Liver (tissue), 9 donors: Measurements from ENCODE around the gene RASSF3. TPM values are rescaled to one million over a fixed set of nuclear protein-coding genes. Genes with fewer than 3 reads are reported as not detected.

ENCODE experiments used
- DNase-seq: peaks from one replicate; pipeline ENCODE4 v3.0.0-alpha.2; 2017; ENCODE audit warnings: low spot score
- H3K27ac ChIP-seq, 2 donors: one replicate each; pipeline ENCODE4 v1.7.0; 2013; ENCODE audit warnings: inconsistent platforms in 2 of 2, low read length in 2 of 2, control low read depth in 1 of 2, low read depth in 1 of 2, mild to moderate bottlenecking in 1 of 2
- H3K27me3 ChIP-seq, 4 donors: one replicate each; pipeline versions ENCODE4 v1.6.1 to v1.7.0; 2013; ENCODE audit warnings: low read length in 3 of 4, inconsistent platforms in 1 of 4, mild to moderate bottlenecking in 1 of 4, moderate library complexity in 1 of 4; ENCODE audit not compliant: control insufficient read depth in 4 of 4, insufficient read depth in 4 of 4
- H3K36me3 ChIP-seq, 4 donors: one replicate each; pipeline versions ENCODE4 v1.6.1 to v1.7.0; 2013; ENCODE audit warnings: low read length in 3 of 4, mild to moderate bottlenecking in 3 of 4, low read depth in 1 of 4, moderate library complexity in 1 of 4; ENCODE audit not compliant: control insufficient read depth in 4 of 4, insufficient read depth in 3 of 4
- H3K4me1 ChIP-seq, 4 donors: one replicate each; pipeline versions ENCODE4 v1.6.1 to v1.7.0; 2013; ENCODE audit warnings: low read length in 3 of 4, mild to moderate bottlenecking in 3 of 4, moderate library complexity in 1 of 4; ENCODE audit not compliant: control insufficient read depth in 4 of 4, insufficient read depth in 4 of 4
- H3K4me3 ChIP-seq, 3 donors: one replicate each; pipeline versions ENCODE4 v1.6.1 to v1.7.0; 2013; ENCODE audit warnings: low read length in 3 of 3, control low read depth in 1 of 3, low read depth in 1 of 3, mild to moderate bottlenecking in 1 of 3
- H3K9ac ChIP-seq, 2 donors: one replicate each; pipeline ENCODE4 v1.7.0; 2013; ENCODE audit warnings: low read length in 2 of 2, mild to moderate bottlenecking in 2 of 2, moderate library complexity in 2 of 2, control low read depth in 1 of 2, low read depth in 1 of 2
- H3K9me3 ChIP-seq, 4 donors: one replicate each; pipeline versions ENCODE4 v1.6.1 to v1.7.0; 2013; ENCODE audit warnings: low read length in 3 of 4; ENCODE audit not compliant: control insufficient read depth in 4 of 4
- ATF3 ChIP-seq: IDR thresholded peaks from 2 replicates; pipeline ENCODE4 v1.6.1; 2016; ENCODE audit warnings: antibody characterized with exemption
- CTCF ChIP-seq: fragments of 150-350 bp; IDR thresholded peaks from 2 replicates; pipeline ENCODE4 v1.5.1; 2017; ENCODE audit warnings: improper control_type of control experiment, low read depth, low read length; ENCODE audit not compliant: missing input control
- HNF4G ChIP-seq: IDR thresholded peaks from 2 replicates; pipeline ENCODE4 v1.6.1; 2016; ENCODE audit warnings: antibody characterized with exemption
- MAX ChIP-seq: IDR thresholded peaks from 2 replicates; pipeline ENCODE4 v1.6.1; 2016; ENCODE audit warnings: antibody characterized with exemption
- NR2F2 ChIP-seq: IDR thresholded peaks from 2 replicates; pipeline ENCODE4 v1.6.1; 2016; ENCODE audit warnings: antibody characterized with exemption
- TAF1 ChIP-seq: conservative IDR thresholded peaks from 2 replicates; pipeline ENCODE4 v1.6.1; 2016; ENCODE audit warnings: antibody characterized with exemption, mild to moderate bottlenecking
- ZBTB33 ChIP-seq: IDR thresholded peaks from 2 replicates; pipeline ENCODE4 v1.6.1; 2016; ENCODE audit warnings: antibody characterized with exemption
- WGBS: extraction: QIAGEN DNeasy Blood & Tissue Kit; methylation state at CpG from one replicate; pipeline ENCODE4 v1.1.7; 2013; 5-methylcytosine and 5-hydroxymethylcytosine counted together
- polyA plus RNA-seq, 2 donors: library from polyadenylated mRNA; stranded (reverse) in 1 of 2; unstranded in 1 of 2; fragments of 200-250 nt in 1 of 2; fragments of >200 nt in 1 of 2; fragmentation: Nextera tagmentation in 1 of 2; extraction: Ambion mirVana in 1 of 2; gene quantifications; one replicate each; pipeline versions ENCODE4 v1.2.1 to v1.2.3, GENCODE V29; 2013 to 2015
- total RNA-seq, 2 donors: library from RNA; depleted of rRNA; stranded (reverse); fragments of >200 nt; gene quantifications; one replicate each; pipeline ENCODE4 v1.2.3, GENCODE V29; 2014
- donor health status: healthy.
- donor health status: healthy.
- donor health status: healthy.
- donor health status: healthy.
- donor health status: healthy.

RASSF3 gene
- total and polyA plus RNA-seq, 4 donors = 2.2 to 9.1 (median 5.6) TPM

GRCh38 chr12:64714551-64714968 is 104.3 kb downstream of the RASSF3 start:
- no peak overlapping the region for H3K4me3 ChIP-seq
- no peaks in the 10 kb centered on the region for H3K4me1 ChIP-seq
- no peak overlapping the region for H3K27ac ChIP-seq
- peaks cover 6 to 30% (median 20%) of the 10 kb centered on the region in 4 donors for H3K36me3 ChIP-seq
- no peak for TF ChIP-seq ZBTB33
- no peak for TF ChIP-seq CTCF
- TF ChIP-seq HNF4G = no peak
- TF ChIP-seq MAX = no peak
- no peak for TF ChIP-seq ATF3
- DNase-seq = no peak
- 80% methylated on average over 5 of the region's 5 CpGs for WGBS
- H3K27me3 ChIP-seq = no peaks in the 10 kb centered on the region
- no peaks in the 10 kb centered on the region for H3K9me3 ChIP-seq
- no peak overlapping the region for H3K9ac ChIP-seq

- peaks cover 11 to 47% (median 33%) of the 10 kb centered on the region in 4 donors for H3K36me3 ChIP-seq
- H3K9ac ChIP-seq = no peak overlapping the region
- no peak for DNase-seq
- H3K27me3 ChIP-seq = no peaks in the 10 kb centered on the region
- 85% methylated on average over 4 of the region's 4 CpGs for WGBS
- H3K4me3 ChIP-seq = no peak overlapping the region
- TF ChIP-seq NR2F2 = no peak
- H3K4me1 ChIP-seq = no peaks in the 10 kb centered on the region
- no peak overlapping the region for H3K27ac ChIP-seq
- H3K9me3 ChIP-seq = no peaks in the 10 kb centered on the region
Observed at GRCh38 chr12:64716371-64716770, 106.1 kb downstream of the RASSF3 start.

- Histone ChIP-seq H3K36me3 (peaks cover 14 to 52% (median 35%) of the 10 kb centered on the region in 4 donors), H3K9ac (no peak overlapping the region), H3K4me3 (no peak overlapping the region), H3K4me1 (no peaks in the 10 kb centered on the region), H3K27me3 (no peaks in the 10 kb centered on the region), H3K27ac (no peak overlapping the region), H3K9me3 (no peaks in the 10 kb centered on the region)
- no peak for DNase-seq
- TF ChIP-seq CTCF = no peak
- no peak for TF ChIP-seq TAF1
- WGBS = 97% methylated on average over 6 of the region's 6 CpGs
Observed at GRCh38 chr12:64716839-64717455, 106.7 kb downstream of the RASSF3 start.
